Measurements from ENCODE around the gene DNAH11. TPM values are rescaled to one million over a fixed set of nuclear protein-coding genes. Genes with fewer than 3 reads are reported as not detected.

The DNAH11 gene
- total RNA-seq, 1 donor from 2014 or later: 0.13 TPM

DNA sequence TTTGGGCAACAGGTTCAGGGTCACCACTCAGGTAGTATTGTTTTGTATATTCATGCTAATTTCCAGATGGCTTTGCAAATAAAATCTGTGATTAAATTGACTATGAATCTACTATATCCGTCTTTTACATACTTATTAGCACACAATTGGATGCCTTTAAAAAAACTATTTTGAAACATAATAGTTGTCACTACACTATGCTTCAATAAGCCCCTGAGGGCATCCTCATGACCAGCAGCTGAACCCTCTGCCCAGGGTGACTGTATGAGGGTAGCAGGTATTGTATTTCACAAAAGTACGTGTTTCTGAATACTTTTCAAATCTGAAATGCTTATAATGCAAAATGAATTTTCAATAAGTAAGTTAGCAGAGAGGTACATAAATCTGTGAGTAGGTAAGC is 97.3 kb downstream of the DNAH11 start:
- no peak overlapping the region for H3K4me3 Mint-ChIP-seq
- no peaks in the 10 kb centered on the region for H3K36me3 Mint-ChIP-seq
- peaks cover 12% of the 10 kb centered on the region for H3K4me1 Mint-ChIP-seq
- no peak overlapping the region for H3K9ac ChIP-seq
- H4K20me1 ChIP-seq (ENCODE audit: low read depth): no peaks in the 10 kb centered on the region
- H3K79me2 ChIP-seq (ENCODE audit: low read depth): no peaks in the 10 kb centered on the region
- H3F3A ChIP-seq (ENCODE audit: low read depth): no peaks in the 10 kb centered on the region
- TF ChIP-seq EZH2phosphoT487 (IDR thresholded peaks at IDR 0.05) (no peak), EZH2 (IDR thresholded peaks at IDR 0.05) (no peak)
- TF ChIP-seq, protein P1, sequence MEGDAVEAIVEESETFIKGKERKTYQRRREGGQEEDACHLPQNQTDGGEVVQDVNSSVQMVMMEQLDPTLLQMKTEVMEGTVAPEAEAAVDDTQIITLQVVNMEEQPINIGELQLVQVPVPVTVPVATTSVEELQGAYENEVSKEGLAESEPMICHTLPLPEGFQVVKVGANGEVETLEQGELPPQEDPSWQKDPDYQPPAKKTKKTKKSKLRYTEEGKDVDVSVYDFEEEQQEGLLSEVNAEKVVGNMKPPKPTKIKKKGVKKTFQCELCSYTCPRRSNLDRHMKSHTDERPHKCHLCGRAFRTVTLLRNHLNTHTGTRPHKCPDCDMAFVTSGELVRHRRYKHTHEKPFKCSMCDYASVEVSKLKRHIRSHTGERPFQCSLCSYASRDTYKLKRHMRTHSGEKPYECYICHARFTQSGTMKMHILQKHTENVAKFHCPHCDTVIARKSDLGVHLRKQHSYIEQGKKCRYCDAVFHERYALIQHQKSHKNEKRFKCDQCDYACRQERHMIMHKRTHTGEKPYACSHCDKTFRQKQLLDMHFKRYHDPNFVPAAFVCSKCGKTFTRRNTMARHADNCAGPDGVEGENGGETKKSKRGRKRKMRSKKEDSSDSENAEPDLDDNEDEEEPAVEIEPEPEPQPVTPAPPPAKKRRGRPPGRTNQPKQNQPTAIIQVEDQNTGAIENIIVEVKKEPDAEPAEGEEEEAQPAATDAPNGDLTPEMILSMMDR (IDR thresholded peaks at IDR 0.05): no peak
- H3K36me3 ChIP-seq: no peaks in the 10 kb centered on the region
- H3K4me1 ChIP-seq: peaks cover 6% of the 10 kb centered on the region
- H3K4me2 ChIP-seq: no peak overlapping the region
- no peak overlapping the region for H2AFZ ChIP-seq (replicated peaks)
- no peak for DNase-seq (ENCODE audit: low spot score)
- H3K9me3 ChIP-seq (ENCODE audit: low read depth): no peaks in the 10 kb centered on the region
- H3K27ac Mint-ChIP-seq: no peak overlapping the region
- peaks cover 2% of the 10 kb centered on the region for H3K27me3 Mint-ChIP-seq (ENCODE audit: insufficient read depth, low read depth)
- peaks cover 2% of the 10 kb centered on the region for H3K9me3 Mint-ChIP-seq
- no peaks in the 10 kb centered on the region for H3K27me3 ChIP-seq
- no peak overlapping the region for H3K27ac ChIP-seq
- no peak overlapping the region for H3K4me3 ChIP-seq

DNA sequence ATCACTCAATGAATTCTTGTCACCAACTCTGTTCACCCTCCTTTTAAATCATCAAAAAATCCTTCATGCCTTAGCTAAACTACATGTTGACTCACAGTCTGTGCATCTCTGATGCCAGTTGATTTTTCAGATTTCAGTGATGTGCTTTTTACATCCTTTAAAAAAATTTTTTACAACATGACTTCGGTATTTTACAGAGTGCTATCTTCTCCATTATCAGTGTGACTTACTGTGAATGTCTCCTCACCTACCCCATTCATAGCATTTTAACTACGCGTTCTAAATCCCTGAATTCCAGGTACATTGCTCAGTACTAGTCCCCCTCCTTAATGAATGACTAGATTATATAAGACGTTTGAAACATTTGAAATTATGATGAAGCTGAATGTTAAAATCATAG is 98.7 kb downstream of the DNAH11 start:
- Histone ChIP-seq H3K9me3 (ENCODE audit: low read depth) (no peaks in the 10 kb centered on the region), H3K4me1 (peaks cover 6% of the 10 kb centered on the region), H3K79me2 (ENCODE audit: low read depth) (no peaks in the 10 kb centered on the region), H3K27ac (no peak overlapping the region), H3F3A (ENCODE audit: low read depth) (no peaks in the 10 kb centered on the region), H3K9ac (no peak overlapping the region), H3K4me3 (no peak overlapping the region), H3K36me3 (no peaks in the 10 kb centered on the region), H3K27me3 (no peaks in the 10 kb centered on the region), H2AFZ (replicated peaks) (no peak overlapping the region), H4K20me1 (ENCODE audit: low read depth) (no peaks in the 10 kb centered on the region), H3K4me2 (no peak overlapping the region)
- Mint-ChIP-seq H3K36me3 (peaks cover 2% of the 10 kb centered on the region), H3K27me3 (ENCODE audit: insufficient read depth, low read depth) (peaks cover 2% of the 10 kb centered on the region), H3K4me3 (no peak overlapping the region), H3K27ac (peak overlapping the region; percentile 64), H3K9me3 (peaks cover 8% of the 10 kb centered on the region), H3K4me1 (peaks cover 12% of the 10 kb centered on the region)
- TF ChIP-seq EZH2 (IDR thresholded peaks at IDR 0.05): no peak
- TF ChIP-seq, protein P1 (IDR thresholded peaks at IDR 0.05): no peak
- TF ChIP-seq EZH2phosphoT487 (IDR thresholded peaks at IDR 0.05): no peak
- DNase-seq (ENCODE audit: low spot score): no peak

DNA sequence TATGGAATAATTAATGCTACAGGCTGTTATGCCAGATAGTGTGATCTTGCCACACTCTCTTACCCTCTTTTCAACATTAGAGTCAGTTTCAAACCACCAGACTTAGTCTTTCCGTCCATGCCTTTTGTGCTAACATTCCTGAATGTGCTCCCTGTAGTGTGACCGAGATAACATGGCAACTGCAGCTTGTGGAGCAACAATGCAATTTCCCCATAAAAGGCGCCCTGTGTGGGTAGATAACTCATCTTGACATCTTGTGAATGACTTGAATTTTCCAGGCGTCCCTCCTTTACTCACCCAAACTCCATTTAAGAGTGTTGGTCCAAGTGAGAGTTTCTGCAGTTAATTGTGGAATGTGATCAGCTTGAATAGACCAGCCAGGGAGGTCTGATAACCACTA is 99.6 kb downstream of the DNAH11 start:
- peak; percentile 50 for DNase-seq (ENCODE audit: low spot score)
- peak overlapping the region; percentile 97 for H3K27ac Mint-ChIP-seq
- Histone ChIP-seq H3K4me2 (peak overlapping the region; percentile 4), H3K79me2 (ENCODE audit: low read depth) (no peaks in the 10 kb centered on the region), H4K20me1 (ENCODE audit: low read depth) (no peaks in the 10 kb centered on the region), H3K4me3 (no peak overlapping the region), H3K36me3 (no peaks in the 10 kb centered on the region), H3K4me1 (peaks cover 6% of the 10 kb centered on the region), H3K27ac (no peak overlapping the region), H3K9ac (no peak overlapping the region), H2AFZ (replicated peaks) (peak overlapping the region; percentile 23), H3F3A (ENCODE audit: low read depth) (no peaks in the 10 kb centered on the region), H3K27me3 (no peaks in the 10 kb centered on the region), H3K9me3 (ENCODE audit: low read depth) (no peaks in the 10 kb centered on the region)
- H3K4me1 Mint-ChIP-seq: peaks cover 12% of the 10 kb centered on the region
- H3K36me3 Mint-ChIP-seq: peaks cover 5% of the 10 kb centered on the region
- H3K9me3 Mint-ChIP-seq: peaks cover 13% of the 10 kb centered on the region
- H3K27me3 Mint-ChIP-seq (ENCODE audit: insufficient read depth, low read depth): peaks cover 2% of the 10 kb centered on the region
- no peak overlapping the region for H3K4me3 Mint-ChIP-seq
- TF ChIP-seq EZH2 (IDR thresholded peaks at IDR 0.05): no peak
- TF ChIP-seq EZH2phosphoT487 (IDR thresholded peaks at IDR 0.05): no peak
- TF ChIP-seq, protein P1 (IDR thresholded peaks at IDR 0.05): no peak

All from neural progenitor cell (in vitro differentiated cells).